Caco-2 (cell line): ENCODE data around the gene TRIM56. TPM values are rescaled to one million over a fixed set of nuclear protein-coding genes. Genes with fewer than 3 reads are reported as not detected.
"Not testable (repeated sequence)": the region's sequence is repeated elsewhere in the genome, so short reads cannot be mapped to it uniquely, and the experiment has no call there.

Experiments used
- BruUV-seq: library from RNA; stranded (reverse); fragments of 400-500 nt; replicated peaks from 2 replicates; lab custom pipeline; 2021; lab: Mats Ljungman, UMichigan
- CTCF ChIA-PET: fragments of 300-600 bp; sonication (Branson Sonifier 250); formaldehyde crosslinking; loops from one replicate; lab custom pipeline; 2022; ENCODE audit warnings: antibody characterized with exemption; lab: Charles Lee
- POLR2A ChIA-PET: fragments of 300-600 bp; sonication (Branson Sonifier 250); formaldehyde crosslinking; loops from one replicate; lab custom pipeline; 2022; ENCODE audit warnings: antibody characterized with exemption; lab: Charles Lee
- DNase-seq, 2 experiments: peaks; one replicate each; pipeline versions ENCODE4 v3.0.0 to v3.0.0-alpha.2; 2020 to 2022
- H3K27me3 ChIP-seq: replicated peaks from 2 replicates; pipeline ENCODE4 v1.6.0; 2011; ENCODE audit warnings: low read length; ENCODE audit not compliant: control insufficient read depth, insufficient read depth
- H3K36me3 ChIP-seq: 2 replicates; pipeline ENCODE4 v1.5.1; 2011; ENCODE audit warnings: low read length; ENCODE audit not compliant: control insufficient read depth, insufficient read depth
- H3K4me1 ChIP-seq: fragments of 250-450 bp; sonication (Bioruptor Pico); 2 replicates; pipeline ENCODE4 v1.5.1; 2020; ENCODE audit warnings: mild to moderate bottlenecking
- H3K4me3 ChIP-seq: 2 replicates; pipeline ENCODE4 v1.5.1; 2011; ENCODE audit warnings: low read depth, mild to moderate bottlenecking, control low read depth, low read length
- H3K9me3 ChIP-seq: fragments of 250-450 bp; sonication (Bioruptor Pico); 2 replicates; pipeline ENCODE4 v1.5.1; 2020; ENCODE audit warnings: mild to moderate bottlenecking, moderate library complexity
- H3K27ac Mint-ChIP-seq: one replicate; pipeline ENCODE4 v1.8.0; 2022; ENCODE audit warnings: mixed read lengths; ENCODE audit not compliant: unreplicated experiment
- H3K27me3 Mint-ChIP-seq: one replicate; pipeline ENCODE4 v1.8.0; 2022; ENCODE audit warnings: mixed read lengths; ENCODE audit not compliant: insufficient read depth, unreplicated experiment
- H3K36me3 Mint-ChIP-seq: one replicate; pipeline ENCODE4 v1.8.0; 2022; ENCODE audit warnings: mild to moderate bottlenecking, mixed read lengths; ENCODE audit not compliant: insufficient read depth, unreplicated experiment
- H3K4me1 Mint-ChIP-seq: one replicate; pipeline ENCODE4 v1.8.0; 2022; ENCODE audit warnings: low read depth, mixed read lengths; ENCODE audit not compliant: unreplicated experiment
- H3K4me3 Mint-ChIP-seq: one replicate; pipeline ENCODE4 v1.8.0; 2022; ENCODE audit warnings: mild to moderate bottlenecking, moderate library complexity, mixed read lengths; ENCODE audit not compliant: unreplicated experiment
- H3K9me3 Mint-ChIP-seq: one replicate; pipeline ENCODE4 v1.8.0; 2022; ENCODE audit warnings: mixed read lengths; ENCODE audit not compliant: unreplicated experiment
- CTCF ChIP-seq, 2 experiments: fragments of 200-600 bp in 1 of 2; IDR thresholded peaks; 1 replicate in 1 of 2; 2 replicates in 1 of 2; pipeline versions ENCODE4 v1.5.1 to v1.8.0; 2011 to 2022; ENCODE audit warnings: antibody characterized with exemption in 1 of 2, control low read depth in 1 of 2, inconsistent platforms in 1 of 2, low read depth in 1 of 2, low read length in 1 of 2, mild to moderate bottlenecking in 1 of 2, moderate library complexity in 1 of 2; ENCODE audit not compliant: insufficient read depth in 1 of 2, severe bottlenecking in 1 of 2, unreplicated experiment in 1 of 2
- intact Hi-C: fragments of 100-400 bp; cut with micrococcal nuclease; formaldehyde crosslinking; loops from one replicate; pipeline ENCODE4 v1.10.0; 2022; ENCODE audit not compliant: unreplicated experiment
- total RNA-seq: library from RNA; stranded (reverse); gene quantifications from 2 replicates; pipeline ENCODE4 v1.2.3, GENCODE V29; 2022

TRIM56 gene
- total RNA-seq, 1 experiment from 2014 or later: 30.3 TPM

- H3K4me1 ChIP-seq: peaks cover 25% of the 10 kb centered on the region
- Mint-ChIP-seq H3K27ac (no peak overlapping the region), H3K9me3 (no peaks in the 10 kb centered on the region), H3K4me1 (peaks cover 22% of the 10 kb centered on the region), H3K4me3 (no peak overlapping the region), H3K36me3 (no peaks in the 10 kb centered on the region), H3K27me3 (no peaks in the 10 kb centered on the region)
- H3K4me3 ChIP-seq: no peak overlapping the region
- POLR2A ChIA-PET: no interaction called here
- H3K36me3 ChIP-seq: no peaks in the 10 kb centered on the region
- CTCF ChIA-PET: interaction anchor here (0.6 to 0.9 kb wide), 2 partner anchors 88 to 127 kb away, joined by 3 to 4 read pairs; no protein-coding TSS in a partner anchor
- DNase-seq: no peak
- TF ChIP-seq CTCF (IDR thresholded peaks at IDR 0.05; ENCODE audit: insufficient read depth in 1 of 2, low read depth in 1 of 2, low read length in 1 of 2, severe bottlenecking in 1 of 2, unreplicated experiment in 1 of 2): no peak
- intact Hi-C loops: no loop called here
- no peaks in the 10 kb centered on the region for H3K9me3 ChIP-seq
- BruUV-seq: no TSS peak
- no peaks in the 10 kb centered on the region for H3K27me3 ChIP-seq
Observed at GRCh38 chr7:101104193-101104713, 19.0 kb downstream of the TRIM56 start.

- no peaks in the 10 kb centered on the region for H3K27me3 ChIP-seq
- no peaks in the 10 kb centered on the region for H3K9me3 Mint-ChIP-seq
- TF ChIP-seq CTCF (IDR thresholded peaks at IDR 0.05; ENCODE audit: insufficient read depth in 1 of 2, low read depth in 1 of 2, low read length in 1 of 2, severe bottlenecking in 1 of 2, unreplicated experiment in 1 of 2): no peak
- H3K4me3 ChIP-seq: no peak overlapping the region
- DNase-seq: no peak
- H3K4me1 ChIP-seq: peaks cover 20% of the 10 kb centered on the region
- H3K36me3 Mint-ChIP-seq: no peaks in the 10 kb centered on the region
- intact Hi-C loops: no loop called here
- CTCF ChIA-PET: interaction anchor here (0.9 kb wide), 1 partner anchor 87 kb away, joined by 3 read pairs; no protein-coding TSS in a partner anchor
- no peak overlapping the region for H3K27ac Mint-ChIP-seq
- no peaks in the 10 kb centered on the region for H3K36me3 ChIP-seq
- no peak overlapping the region for H3K4me3 Mint-ChIP-seq
- POLR2A ChIA-PET: no interaction called here
- no TSS peak for BruUV-seq
- H3K4me1 Mint-ChIP-seq: peaks cover 20% of the 10 kb centered on the region
- no peaks in the 10 kb centered on the region for H3K27me3 Mint-ChIP-seq
- no peaks in the 10 kb centered on the region for H3K9me3 ChIP-seq
Observed at GRCh38 chr7:101104799-101105198, 19.5 kb downstream of the TRIM56 start.

GRCh38 chr7:101105248-101105647 lies 20.0 kb downstream of the TRIM56 start:
- H3K9me3 ChIP-seq, H3K27me3 ChIP-seq, H3K27me3 Mint-ChIP-seq, H3K36me3 Mint-ChIP-seq, intact Hi-C loops, POLR2A ChIA-PET, CTCF ChIA-PET, H3K36me3 ChIP-seq, H3K4me3 ChIP-seq, DNase-seq, H3K9me3 Mint-ChIP-seq, H3K4me3 Mint-ChIP-seq, BruUV-seq, H3K27ac Mint-ChIP-seq: not testable (repeated sequence)
- H3K4me1 Mint-ChIP-seq: peaks cover 16% of the 10 kb centered on the region
- peaks cover 15% of the 10 kb centered on the region for H3K4me1 ChIP-seq
